IPS DF 4.7 (cell line): Measurements from ENCODE around the gene SPAG16.

Experiments
- DNase-seq: peaks from one replicate; pipeline ENCODE4 v3.0.0-alpha.2; 2013; ENCODE audit warnings: low spot score; ENCODE audit errors: extremely low read depth

The SPAG16 gene

DNA sequence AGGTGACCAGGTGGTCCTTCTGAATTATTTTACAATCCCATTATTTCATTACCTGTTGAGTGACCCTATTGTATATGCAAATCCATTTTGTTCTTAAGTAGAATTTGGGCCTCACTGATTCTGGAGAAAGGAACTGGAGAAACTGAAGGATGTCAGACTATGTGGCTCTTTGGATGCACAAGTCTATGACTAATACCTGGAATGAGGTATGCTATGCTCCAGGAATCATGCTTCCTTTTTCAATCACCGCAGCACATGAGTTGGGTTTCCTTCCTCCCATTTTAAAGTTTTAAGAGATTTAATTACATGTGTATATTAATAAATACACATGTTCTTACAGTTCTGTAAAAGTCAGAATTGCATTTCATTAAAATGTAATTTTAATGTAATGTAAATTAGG lies 872.7 kb downstream of the SPAG16 start:
- DNase-seq = no peak

DNA sequence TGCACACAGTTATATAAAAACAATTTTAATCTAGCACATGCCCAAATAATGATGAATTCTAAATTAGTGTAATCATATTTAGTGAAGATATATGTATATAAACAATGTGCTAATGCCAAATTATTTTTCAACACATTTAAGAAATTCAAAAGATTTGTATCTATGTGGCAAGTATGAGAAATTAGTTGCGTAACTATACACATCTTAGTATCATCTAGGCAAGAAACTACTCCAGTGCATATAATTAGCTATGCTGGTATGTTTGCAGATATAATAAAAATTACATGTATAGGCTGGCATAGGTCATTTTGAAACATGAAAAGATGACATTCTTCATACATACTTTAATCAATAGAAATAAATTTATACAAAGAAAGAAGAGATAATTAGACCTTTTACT lies 874.6 kb downstream of the SPAG16 start:
- no peak for DNase-seq

DNA sequence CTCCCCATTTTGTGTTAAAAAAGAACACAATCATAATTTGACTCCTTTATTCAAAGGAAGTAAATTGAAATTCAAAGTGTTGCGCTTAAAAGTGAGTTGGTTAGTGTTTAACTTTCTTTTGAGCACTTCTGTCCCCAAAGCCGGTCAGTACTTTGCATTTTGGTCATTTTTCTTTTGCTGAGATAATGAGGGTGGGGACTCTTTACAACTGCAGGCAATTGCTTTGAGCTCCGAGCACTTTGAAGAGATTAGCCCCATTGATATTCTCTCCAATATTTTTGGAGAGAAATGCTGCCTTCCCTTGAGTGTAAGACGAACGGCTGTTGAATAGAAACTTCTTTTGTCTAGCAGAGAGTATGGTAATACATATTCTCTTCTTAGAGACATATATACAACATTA lies 885.0 kb downstream of the SPAG16 start:
- no peak for DNase-seq

DNA sequence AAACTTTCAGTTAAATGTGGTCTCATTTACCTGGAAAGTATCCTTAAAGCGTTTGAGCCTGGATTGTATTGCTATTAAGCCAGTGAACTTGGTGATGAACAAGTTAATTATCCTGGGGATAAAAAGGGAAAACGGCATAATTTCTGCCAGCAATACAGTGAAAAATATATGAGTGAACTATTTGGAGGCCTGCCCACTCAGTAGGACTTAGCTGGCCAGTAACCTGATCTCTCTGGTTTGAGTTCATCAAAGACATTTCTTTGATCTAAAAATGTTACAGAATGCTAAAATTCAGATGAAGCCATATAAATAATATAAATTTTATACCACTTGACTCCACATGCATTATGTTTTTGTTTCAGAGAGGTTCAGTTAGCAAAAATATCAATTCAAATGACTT lies 885.5 kb downstream of the SPAG16 start:
- no peak for DNase-seq

DNA sequence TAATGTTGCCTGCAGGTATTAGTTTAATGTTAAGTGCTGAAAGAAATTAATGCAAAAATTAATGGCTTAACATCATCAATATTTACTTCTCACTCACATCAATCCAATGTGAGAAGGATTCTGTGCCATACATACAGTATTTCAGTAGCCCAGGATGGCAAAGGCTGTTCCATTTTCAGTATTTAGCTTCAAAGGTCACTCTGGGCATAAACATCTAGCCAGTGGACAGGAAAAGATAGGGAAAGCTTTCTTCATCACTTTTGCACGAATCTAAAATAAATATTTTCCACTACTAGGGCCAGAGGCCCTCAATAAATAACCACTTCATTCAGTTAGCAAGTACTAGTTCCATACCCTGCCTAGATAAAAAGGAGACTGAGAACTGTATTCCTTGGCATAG lies 890.3 kb downstream of the SPAG16 start:
- no peak for DNase-seq

DNA sequence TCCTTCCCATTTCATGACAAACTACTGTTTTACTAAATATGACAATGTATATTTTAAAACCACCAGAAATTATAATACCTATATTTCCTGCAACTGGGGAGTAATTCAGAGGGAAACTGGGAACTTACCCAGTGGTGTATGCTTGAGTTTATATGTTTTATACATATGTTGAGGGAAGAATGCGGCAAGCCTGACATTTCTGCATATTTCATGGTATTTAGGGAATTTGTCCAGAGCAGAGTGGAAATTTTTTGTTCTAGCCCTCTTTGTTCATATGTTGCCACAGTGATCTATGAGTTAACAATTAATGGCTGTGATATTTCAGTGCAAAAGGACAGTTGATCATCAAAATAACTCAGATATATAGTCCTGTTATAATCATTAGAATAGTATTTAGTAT lies 895.8 kb downstream of the SPAG16 start:
- DNase-seq = no peak

DNA sequence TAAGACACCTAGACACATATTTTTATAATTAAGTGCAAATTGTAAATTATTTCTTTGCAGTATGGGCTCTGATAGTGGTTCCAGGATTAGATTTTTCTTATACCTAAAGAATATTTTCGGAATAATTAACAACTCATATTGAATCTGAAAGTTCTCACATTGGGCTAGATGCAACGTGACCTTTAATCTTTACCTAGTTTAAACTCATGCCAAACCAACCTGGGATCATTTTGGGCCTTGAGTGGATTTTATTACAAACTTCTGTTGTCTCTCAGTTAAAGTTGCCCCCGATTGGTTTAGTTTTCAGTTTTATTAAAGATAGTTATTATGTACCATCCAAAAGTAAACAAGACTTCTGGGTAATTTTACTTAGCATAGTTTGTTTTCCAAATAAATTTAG lies 896.4 kb downstream of the SPAG16 start:
- DNase-seq = no peak

DNA sequence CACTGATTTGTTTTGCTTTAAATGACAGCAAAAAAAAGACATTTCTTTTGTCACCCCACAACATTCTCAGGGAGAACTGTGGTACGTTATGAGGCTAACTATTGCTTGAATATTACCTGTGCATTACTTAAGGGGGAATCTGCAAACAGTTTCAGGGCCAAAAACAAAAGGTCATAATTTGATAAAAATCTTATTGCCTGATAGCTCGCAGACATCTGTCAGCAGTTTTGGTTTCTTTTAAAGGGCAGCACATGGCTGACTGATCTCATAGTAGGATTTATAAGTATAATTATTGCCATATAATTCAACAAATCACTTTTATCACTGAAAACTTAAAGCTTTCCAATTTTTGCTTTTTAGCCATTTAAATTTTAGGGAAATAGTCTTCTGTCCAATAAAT lies 900.2 kb downstream of the SPAG16 start:
- DNase-seq = no peak

DNA sequence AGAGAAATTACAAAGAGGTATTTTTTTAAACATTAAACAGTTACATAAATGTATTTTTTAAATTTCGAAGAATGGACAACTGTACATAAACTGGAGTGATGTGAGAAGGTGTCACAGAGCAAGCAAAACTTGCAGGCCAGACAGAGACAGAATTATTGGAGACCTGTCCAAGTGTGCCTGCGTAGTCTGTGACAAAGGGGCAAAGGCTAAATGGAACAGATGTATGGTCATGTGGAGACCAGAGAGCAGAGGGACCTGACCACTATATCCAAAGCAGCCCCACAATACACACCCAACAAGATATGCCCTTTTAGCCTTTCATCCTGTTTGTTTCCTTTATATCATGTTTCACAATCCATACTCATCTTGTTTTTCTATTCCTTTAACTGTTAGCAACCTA lies 901.3 kb downstream of the SPAG16 start:
- DNase-seq = no peak

DNA sequence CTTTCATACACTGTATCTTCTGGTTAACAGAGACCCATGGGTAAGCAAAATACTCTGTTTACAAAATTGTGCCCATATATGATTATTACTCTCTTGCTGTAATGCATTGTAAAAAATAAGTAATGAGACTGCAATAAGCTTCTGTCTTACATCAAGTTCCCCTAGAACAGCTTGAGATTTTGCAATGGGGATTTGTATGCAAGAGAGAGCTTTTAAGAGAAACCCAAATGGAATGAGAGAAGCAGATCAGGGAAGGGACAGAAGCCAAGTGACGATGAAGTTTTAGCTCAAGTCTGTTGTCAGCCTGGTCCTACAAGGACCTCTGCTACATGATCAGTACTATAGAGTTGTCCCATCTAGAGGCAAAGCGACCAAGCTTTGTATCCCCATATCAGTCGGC lies 908.4 kb downstream of the SPAG16 start:
- no peak for DNase-seq

DNA sequence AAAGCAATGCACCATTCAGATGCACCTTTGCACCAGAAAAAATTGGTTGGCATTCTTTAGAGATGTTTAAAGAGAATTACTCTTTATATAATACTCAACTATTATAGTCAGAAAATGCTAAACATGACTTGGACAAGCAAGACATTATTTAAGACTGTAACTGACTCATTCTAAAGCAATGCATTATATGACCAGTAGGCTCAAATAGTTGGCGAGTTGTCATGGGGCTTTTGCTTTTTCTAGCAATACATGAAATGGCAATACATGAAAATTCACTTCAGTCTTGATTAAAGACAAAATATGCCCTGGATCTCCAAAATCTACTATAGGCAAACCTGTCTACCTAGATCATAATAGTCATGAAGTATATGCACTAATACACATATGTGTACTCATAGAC lies 909.7 kb downstream of the SPAG16 start:
- DNase-seq = no peak

DNA sequence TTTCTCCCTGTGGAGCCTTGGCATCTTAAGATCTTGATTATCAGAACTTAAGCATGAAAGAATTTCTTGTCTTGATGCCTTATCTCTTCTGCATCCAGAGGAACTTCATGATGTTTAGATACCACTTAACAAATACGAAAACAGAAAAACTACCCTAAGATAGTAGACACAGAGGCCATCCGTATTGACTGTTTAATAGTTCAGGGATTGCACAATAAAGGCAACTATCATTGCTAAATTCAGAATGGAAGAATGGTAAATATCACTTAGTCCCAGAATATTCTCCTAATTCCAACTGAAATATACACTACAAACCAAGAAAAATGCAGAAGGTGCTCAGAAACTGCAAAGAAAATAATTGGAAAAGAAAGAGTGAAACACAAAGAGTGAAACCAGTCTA lies 912.0 kb downstream of the SPAG16 start:
- DNase-seq = no peak

DNA sequence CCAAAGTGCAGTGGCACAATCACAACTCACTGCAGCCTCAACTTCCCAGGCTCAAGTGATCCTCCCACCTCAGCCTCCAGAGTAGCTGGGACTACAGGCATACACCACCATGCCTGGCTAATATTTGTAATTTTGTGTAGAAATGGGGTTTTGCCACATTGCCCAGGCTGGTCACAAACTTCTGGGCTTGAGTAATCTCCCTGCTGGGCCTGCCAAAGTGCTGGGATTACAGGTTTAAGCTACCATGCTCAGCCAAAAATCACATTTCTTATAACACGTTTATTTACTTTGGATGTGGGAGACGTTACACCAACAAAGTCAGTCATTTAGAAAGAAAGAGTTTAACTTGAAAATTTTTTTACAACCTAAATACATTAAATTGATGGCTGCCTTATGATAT lies 917.6 kb downstream of the SPAG16 start:
- no peak for DNase-seq

DNA sequence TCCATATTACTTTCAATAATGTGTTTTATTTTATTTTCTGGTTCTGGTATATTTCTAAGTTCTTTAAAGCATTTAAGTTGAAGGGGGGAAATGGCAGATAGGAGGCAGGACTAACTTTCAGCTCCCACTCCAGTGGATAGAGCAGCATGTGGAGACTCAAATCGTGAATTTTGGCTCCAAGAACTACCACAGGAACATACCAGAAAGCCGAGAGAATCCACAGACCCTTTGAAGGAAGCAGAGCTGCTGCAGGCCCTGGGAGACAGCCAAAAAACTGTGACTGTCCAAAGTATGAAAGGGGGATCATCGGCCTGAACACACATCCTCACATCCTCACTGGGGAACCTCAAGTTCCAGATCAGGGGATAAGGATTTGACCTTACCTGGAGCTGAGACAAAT lies 919.0 kb downstream of the SPAG16 start:
- no peak for DNase-seq

DNA sequence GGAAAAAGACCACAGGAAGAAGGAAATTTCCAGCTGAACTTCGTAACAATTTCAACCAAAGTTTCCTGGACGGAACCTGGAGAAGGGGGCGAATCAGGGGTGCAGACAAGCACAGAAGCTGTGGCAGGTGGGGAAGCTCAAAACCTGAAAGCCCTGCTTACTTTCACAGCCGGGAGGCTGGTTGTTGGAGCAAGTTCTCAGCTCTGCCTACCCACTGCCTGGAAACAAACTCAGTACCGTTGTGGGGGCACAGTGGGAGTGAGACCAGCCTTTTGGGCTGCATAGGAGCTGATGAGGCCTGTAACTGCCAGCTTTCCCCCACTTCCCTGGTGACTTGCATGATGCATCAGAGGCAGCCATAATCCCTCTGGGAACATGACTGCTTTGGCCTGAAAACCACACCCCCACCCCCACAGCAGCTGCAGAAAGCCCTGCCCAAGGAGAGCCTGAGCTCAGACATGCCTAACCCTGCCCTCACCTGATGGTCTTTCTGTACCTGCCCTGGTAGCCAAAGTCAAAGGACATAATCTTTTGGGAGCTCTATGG lies 919.6 kb downstream of the SPAG16 start:
- DNase-seq = no peak

DNA sequence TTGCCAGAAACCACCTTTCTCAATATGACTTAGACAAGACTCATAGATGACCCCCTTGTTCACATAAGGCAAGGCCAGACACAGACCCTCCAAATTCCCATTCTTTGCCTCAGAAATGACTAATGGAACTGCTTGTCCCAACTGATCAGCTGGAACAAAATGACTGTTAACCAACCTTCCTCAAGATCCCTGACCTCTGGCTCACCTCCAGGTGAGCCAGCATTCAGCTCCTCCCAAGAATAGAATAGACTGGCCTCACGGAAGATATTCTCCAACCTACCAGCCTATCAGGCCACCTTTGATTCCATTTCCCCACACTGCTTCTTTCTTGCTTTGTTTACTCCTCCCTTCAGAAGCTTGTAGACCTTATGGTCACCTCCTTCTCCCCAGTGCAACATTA lies 930.8 kb downstream of the SPAG16 start:
- no peak for DNase-seq

DNA sequence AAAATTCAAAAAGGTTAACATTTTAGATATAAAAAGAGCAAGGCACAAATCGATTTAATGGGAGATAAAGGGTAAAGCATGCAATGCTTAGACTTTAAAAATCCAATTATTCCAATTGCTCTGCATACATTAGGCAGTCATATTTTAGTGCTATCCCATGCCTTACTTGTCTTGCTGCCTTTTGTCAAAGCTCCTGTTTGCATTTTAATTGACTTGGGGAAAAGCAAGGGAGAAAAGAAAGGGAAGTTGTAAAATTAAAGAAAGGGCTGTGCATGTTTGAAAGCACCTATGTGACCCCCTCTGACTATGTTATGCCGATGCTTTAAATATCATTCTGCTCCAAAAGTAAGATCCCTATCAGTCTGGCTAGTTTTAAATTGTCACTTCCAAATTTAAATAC lies 932.9 kb downstream of the SPAG16 start:
- DNase-seq = no peak

DNA sequence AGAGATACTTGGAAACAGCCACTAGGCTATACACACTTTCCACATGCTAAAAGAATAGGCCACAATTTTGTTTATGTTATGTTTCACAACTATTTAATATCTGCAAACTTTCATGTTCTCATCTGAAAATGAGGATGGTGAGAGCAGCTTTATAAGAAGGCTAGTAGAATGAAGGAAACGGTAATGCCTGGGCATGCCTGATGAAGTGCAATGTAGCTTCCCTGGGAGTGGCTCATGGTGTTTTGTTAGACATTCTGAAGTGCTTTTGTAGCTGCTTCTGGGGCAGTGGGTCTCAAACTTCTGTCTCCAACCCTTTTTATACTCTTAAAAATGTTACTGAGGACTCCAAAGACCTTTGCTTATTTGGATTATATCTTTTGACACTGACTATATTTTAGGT lies 933.3 kb downstream of the SPAG16 start:
- DNase-seq = no peak

DNA sequence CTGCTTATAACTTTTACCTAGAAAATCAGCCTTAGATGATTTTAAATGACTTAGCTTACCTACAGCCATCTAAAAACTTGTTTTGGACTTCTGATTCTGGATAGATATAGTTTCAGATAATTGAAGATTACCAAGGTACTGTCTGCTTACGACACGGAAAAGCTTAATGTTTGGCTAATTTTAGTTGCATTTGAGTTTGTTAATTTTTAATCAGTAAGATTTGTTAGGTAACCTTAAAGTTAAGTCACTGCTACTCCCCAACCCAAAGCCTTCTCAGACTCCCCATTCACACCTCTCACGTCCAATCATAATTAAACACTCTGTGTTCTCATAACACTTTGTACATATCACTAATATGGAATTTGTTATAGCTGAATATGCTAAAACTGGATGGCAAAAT lies 936.0 kb downstream of the SPAG16 start:
- DNase-seq = no peak

DNA sequence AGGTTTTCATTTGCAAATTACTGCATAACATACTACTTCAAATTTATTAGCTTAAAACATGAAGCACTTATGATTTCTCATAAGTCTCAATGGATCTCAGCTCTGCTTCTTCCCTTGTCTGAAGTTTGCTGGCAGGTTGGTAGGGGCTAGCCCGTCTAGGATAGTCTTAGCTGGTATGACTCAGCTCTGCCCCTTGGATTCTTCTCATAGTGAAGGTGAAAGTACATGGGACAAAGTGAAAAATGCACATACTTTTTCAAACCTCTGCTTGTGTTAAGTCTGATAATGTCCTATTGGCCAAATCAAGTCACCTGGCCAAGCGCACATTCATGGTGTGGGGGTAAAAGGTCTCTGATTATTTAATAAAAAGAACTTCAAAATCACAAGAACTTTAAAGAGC lies 941.8 kb downstream of the SPAG16 start:
- no peak for DNase-seq

DNA sequence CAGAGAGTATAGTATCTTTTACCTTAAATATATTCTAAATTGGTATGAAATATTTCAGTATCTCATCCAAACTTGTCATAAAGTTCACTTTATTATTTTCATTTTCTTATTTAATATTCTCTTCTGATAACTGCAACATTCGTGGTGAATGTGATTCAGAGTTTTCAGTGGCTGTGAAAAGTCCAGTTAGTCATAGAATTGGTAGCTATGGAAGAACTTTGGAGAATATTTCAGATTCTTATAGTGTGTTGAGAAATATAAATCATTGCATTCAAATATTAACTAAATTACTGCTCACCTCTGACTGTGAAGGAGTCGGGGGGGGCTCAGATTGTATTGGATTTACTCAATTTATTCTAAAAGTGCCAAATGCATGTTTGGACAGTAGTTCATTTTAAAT lies 948.0 kb downstream of the SPAG16 start:
- DNase-seq = no peak

DNA sequence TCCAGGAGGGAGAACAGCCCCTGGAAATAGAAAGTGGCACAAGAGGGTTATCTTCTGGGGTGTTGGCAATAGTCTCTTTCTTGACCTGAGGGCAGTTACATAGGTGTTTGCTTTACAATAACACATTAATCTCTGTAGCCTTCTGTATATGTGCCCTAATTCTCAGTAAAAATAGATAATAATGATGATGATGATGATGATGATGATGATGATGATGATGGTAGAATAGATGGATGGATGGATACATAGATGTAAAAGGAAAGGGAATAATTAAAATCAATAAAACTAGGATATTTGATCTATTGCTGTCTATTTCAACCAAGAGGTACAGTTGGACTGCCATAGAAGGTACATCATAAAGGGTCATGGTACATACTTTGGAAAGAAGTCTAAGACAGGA lies 948.9 kb downstream of the SPAG16 start:
- DNase-seq = no peak

DNA sequence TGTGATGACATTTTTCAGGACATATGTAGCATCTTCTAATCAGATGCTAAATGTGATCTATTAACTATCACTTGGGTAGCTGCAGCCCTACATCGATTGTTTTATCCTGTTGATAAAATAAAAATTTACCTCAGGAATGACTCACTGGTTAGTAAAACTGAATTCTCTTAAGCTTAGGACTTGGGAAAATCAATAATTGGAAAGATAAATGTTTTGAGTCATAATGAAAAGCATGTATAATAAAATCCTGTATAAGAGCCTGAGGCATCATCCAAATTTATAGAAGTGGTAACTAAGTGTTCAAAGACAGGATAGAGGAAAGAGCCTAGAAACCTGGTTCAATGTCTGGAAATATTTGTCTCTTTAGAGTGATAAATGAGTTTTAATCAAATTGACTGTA lies 958.5 kb downstream of the SPAG16 start:
- no peak for DNase-seq

DNA sequence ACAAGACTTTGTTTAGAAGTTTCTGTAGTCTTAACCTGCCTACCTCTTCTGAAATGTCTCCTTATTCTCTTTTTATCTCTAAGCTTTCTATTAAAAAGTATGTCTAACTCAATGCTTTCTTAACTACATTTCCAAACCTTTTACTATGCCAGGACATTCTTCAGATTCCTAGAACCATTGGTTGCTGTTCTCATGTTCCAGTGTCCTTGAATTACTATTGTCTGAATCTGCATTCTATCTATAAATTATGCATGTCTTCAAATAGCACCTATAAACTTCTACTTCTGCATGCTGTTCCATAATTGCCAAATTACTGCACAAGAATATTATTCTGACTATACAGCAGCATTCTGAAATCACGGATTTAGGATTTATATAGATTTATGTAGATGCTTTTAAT lies 960.6 kb downstream of the SPAG16 start:
- DNase-seq = no peak
